HUDEP-2 (cell line): ENCODE results near the gene MKLN1.
"Not testable (repeated sequence)": the region's sequence is repeated elsewhere in the genome, so short reads cannot be mapped to it uniquely, and the experiment has no call there.

Source experiments
- DNase-seq, 76 experiments: peaks; one replicate each; lab custom pipeline; 2025; ENCODE audit not compliant: unreplicated experiment in 76 of 76; lab: John Stamatoyannopoulos, UW

MKLN1 gene

DNA sequence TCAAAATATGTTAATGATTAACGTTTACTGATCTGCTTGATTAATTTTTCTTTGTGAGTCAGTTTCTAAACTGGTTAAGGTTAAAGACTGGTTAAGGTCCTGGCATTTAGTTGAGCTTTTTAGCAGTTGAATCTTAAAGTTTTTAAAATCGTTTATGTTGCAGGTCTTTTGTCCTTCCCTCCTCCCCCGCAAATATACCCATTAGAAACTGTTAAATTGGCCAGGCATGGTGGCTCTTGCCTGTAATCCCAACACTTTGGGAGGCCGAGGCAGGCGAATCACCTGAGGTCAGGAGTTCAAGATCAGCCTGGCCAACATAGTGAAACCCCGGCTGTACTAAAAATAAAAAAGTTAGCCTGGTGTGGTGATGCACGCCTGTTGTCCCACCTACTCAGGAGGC, 127.9 kb downstream of the MKLN1 start:
- no peak for DNase-seq

DNA sequence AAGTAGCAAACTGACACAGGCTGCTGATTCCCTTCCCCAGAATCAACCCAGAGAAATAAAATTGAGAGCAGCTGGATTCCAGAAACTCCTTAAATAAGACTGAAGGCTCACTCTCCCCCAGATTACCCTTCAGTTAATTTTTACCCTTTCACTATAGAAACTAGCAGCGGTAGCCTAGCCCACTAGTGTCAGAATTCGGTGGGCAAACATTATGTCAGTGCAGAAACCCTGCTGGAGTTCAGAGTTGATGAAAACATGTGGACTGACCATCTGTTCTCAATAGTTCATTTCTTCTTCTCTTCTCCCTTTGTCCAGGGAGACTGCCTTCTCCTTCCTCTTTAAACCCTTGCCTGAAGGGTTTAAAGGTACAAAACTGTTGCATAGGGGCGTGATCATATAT, 128.7 kb downstream of the MKLN1 start:
- DNase-seq: no peak

DNA sequence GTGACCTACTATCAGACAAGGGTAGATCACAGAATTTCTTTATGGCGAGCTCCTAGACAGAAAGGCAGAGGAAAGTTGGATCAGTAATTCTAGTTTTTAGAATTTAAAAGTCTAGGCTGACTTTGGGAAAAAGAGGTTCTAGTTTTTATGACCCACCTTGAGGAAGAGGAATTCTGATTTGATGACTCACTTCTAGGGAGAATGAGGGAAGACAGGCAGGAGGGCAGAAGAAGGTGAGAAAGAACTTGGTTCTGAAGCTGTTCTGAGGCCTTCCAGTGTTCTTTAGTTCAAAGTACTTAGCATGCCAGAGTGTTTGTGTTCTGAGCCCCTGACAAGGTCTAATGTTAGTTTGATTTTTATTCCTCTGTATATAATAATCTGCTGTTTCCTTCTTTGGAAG, 131.6 kb downstream of the MKLN1 start:
- no peak for DNase-seq

DNA sequence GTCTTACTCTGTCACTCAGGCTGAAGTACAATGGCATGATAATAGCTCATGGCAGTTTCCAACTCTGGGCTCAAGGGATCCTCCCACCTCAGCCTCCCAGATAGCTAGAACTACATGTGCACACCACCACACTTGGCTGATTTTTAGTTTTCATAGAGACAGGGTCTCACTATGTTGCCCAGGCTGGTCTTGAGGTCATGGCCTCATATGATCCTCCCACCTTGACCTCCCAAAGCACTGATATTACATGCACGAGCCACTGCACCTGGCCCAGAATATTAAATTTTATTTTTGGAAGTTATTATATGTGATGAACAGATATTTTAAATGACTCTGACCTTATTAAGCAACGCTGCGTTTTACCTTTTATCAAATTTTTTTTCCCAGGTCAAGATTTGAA, 134.4 kb downstream of the MKLN1 start:
- no peak for DNase-seq

- not testable (repeated sequence) for DNase-seq
Observed at GRCh38 chr7:131462715-131463114, 135.0 kb downstream of the MKLN1 start.

GRCh38 chr7:131466735-131467365, 139.2 kb downstream of the MKLN1 start:
- no peak for DNase-seq

- no peak for DNase-seq
Observed at GRCh38 chr7:131467788-131468187, 140.1 kb downstream of the MKLN1 start.

DNA sequence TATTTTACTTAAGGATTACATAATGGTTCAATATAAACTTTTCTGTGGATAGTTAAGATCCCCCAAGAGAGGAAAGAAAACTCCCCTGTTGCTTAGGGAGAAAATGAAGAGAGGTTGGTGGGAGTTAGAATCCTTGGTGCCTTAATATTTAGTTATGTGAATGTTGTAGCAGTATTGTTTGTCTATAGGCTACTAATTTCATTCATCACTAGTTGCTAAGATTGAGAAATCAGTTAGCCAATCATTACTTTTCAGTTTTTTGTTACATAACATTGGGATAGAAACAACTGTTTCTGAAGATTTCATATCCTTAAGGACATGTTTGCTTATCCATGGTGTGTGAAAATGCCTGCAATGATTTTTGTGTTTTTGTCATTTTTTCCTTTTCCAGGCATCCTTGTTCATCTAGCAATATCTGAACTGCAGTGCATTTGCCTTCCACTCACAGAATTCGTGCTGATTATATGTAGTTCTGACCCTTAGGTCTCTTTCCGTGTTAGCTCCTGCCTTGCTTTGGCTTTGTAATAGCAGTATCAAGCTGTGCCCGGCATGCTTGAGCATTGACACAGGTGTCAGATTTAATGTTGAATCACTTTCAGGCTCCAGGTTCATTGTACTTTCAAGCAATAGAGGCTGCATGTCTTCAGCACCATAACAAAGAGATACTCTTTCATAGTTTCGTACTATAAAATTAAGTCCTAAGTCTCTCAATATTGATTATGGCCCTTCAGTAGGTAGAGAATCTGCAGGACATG, 143.8 kb downstream of the MKLN1 start:
- DNase-seq: no peak

DNA sequence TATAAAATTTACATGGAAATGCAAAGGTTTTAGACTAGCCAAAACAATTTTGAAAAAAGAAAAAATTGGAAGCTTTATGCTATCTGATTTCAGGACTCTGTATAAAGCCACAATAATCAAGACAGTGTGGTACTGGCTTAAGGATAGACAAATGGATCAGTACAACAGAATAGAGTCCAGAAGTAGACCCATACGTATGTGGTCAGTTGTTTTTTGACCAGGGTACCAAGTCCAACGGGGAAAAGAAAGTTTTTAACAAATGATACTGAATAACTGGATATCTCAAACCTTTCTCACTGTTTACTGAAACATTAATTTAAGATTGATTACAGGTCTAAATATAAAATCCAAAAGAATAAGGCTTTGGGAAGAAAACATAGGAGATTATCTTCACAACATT, 149.1 kb downstream of the MKLN1 start:
- no peak for DNase-seq

GRCh38 chr7:131480384-131481315, 153.0 kb downstream of the MKLN1 start:
- DNase-seq: no peak

DNA sequence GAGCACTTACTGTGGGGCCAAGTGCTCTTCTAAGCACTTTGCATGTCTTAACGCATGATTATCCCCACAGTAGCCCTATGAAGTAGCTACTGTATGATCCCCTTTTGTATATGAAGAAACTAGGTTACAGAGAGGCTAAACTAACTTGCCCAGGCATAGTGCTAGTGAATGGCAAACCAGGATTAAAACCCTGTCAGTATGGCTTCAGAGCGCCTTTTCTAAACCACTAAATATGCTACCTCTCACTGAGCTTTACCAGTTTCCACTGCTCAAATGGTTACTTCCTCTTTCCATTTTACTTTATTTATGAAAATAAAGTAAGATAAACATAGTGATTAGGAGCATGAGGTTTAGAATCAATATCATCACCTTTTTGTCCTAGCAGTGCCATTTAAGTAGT, 155.1 kb downstream of the MKLN1 start:
- DNase-seq: no peak

- no peak for DNase-seq
Observed at GRCh38 chr7:131483586-131483985, 155.9 kb downstream of the MKLN1 start.

GRCh38 chr7:131486346-131486745, 158.7 kb downstream of the MKLN1 start:
- DNase-seq: no peak

DNA sequence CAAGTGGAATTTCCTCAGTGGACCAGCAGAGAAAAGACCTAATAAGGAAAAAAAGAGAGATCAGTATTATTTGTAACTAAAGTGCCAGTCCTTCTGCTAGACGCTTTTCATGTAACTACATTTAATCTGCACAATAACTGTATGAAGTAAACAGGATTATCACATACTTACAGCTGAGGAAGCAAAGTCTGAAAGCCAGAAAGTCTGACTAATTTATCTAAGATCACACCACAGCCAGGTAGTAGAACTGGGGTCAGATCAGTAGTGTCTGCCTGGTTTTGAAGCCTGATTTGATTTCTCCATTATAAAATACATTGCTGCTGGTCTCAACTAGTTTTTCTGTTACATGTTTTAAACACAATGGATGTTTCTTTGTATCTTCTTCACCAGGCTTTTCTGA, 159.5 kb downstream of the MKLN1 start:
- no peak for DNase-seq

DNA sequence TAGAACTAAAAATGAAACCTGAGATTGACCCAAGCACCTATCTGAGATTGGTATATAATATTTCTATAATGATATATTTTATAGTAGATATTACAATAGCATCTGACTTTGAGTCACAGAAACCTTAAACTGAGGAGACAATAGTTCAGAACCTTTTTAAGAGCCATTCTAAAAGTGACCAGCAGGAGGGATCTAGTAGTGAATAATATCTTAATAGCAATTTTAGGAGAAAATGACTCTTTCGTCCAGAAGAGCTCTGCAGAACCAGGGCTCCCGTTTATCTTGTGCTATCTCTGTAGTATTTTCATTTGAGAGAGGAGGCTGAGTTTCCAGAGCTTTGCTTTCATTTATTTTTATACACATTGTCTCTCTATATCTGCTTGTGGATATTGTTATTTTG, 160.7 kb downstream of the MKLN1 start:
- no peak for DNase-seq

DNA sequence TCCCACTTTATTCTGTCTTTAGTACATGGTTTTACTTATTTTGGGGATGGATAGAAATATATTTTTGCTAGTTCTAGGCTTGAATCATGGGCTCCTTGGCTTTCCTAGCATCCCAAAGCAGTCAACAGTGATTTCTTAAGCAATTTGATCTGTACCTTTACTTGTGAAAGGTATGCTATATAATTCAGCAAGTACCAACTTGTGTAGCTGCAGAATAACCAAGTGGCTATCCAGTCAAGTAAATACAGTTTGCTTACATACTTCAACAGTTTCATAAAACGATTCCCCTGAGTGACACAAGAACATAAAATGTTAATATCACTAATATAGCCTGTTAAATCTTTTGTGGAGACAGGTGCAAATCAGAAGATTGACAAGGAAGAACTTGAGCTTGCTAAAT, 161.5 kb downstream of the MKLN1 start:
- DNase-seq: no peak

GRCh38 chr7:131489881-131490280, 162.2 kb downstream of the MKLN1 start:
- no peak for DNase-seq

DNA sequence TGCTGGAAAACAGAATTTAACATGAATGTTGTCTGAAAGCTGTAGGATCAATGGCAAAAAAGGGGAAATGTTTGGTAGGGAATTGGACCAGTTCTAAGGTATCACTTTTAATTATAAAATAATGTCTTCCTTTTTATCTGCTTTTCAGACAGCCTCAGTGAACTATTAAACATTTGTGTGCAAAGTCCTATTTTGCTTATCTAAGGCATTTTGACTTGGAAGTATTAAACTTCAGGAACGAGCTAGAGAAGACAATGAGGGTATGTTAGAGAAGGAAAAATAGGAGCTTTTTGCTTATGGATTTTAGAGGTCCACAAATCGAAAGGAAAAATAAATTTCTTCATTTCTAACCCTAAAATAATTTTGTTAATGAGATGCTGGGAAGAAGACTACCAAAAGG, 165.4 kb downstream of the MKLN1 start:
- no peak for DNase-seq

DNA sequence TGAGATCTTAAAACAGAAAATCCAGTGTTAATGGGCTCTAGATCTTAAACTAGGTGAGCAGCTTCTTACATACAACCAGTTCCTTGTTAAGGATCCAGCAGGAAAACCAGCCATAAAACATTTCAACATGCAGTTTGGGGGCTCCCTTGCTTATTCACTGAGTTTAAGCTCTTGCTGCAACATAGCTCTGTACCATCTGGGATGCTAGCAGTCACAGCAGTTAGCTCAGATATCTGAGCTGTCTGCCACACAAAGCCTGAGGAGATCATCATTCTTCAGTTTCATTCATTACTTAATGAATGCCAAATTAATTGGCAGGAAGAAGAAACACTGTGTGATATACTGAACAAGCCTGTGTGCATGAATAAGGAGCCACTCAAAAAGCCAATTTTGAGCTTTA, 165.9 kb downstream of the MKLN1 start:
- DNase-seq: no peak

DNA sequence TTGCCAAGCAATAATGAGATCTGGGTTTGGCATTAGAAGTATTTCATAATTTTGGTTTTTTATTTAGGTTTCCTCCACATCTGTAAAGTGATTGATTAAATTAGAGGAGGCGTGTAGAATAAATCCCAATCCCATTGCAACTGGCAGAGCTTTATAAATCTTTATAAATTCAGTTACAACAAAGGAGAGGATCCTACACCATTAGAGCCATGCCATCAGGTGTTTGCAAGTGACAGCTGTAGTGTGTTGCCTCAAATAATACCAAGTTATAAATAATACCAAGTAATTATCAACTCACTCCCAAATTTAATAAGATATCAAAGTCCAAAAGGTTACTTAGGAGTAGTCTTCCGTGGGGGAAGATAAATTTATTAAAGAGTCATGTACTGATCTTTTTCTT, 166.5 kb downstream of the MKLN1 start:
- no peak for DNase-seq

GRCh38 chr7:131495669-131496498, 168.2 kb downstream of the MKLN1 start:
- no peak for DNase-seq
